ENCODE measurements around the gene SULF2.
A peak's percentile ranks its signal among the peaks of the same experiment; 100 is the strongest.

SULF2 gene

GRCh38 chr20:47667086-47667485 lies 118.2 kb downstream of the SULF2 start:
- Histone ChIP-seq H3K9me3 (ENCODE audit: control insufficient read depth, low read length) (no peaks in the 10 kb centered on the region), H3K4me3 (ENCODE audit: low read length) (no peak overlapping the region), H3K4me1 (ENCODE audit: control insufficient read depth, insufficient read depth, low read length) (no peaks in the 10 kb centered on the region), H3K36me3 (ENCODE audit: control insufficient read depth, insufficient read depth, low read length, severe bottlenecking) (peaks cover 17% of the 10 kb centered on the region), H3K27me3 (replicated peaks; ENCODE audit: control insufficient read depth, insufficient read depth, low read length) (no peaks in the 10 kb centered on the region), H3K9ac (ENCODE audit: low read length) (no peak overlapping the region)
- DNase-seq (ENCODE audit: low read depth): no peak

- H3K9me3 ChIP-seq (ENCODE audit: control insufficient read depth, low read length): no peaks in the 10 kb centered on the region
- H3K27me3 ChIP-seq (replicated peaks; ENCODE audit: control insufficient read depth, insufficient read depth, low read length): no peaks in the 10 kb centered on the region
- H3K9ac ChIP-seq (ENCODE audit: low read length): no peak overlapping the region
- no peaks in the 10 kb centered on the region for H3K4me1 ChIP-seq (ENCODE audit: control insufficient read depth, insufficient read depth, low read length)
- no peak for DNase-seq (ENCODE audit: low read depth)
- H3K36me3 ChIP-seq (ENCODE audit: control insufficient read depth, insufficient read depth, low read length, severe bottlenecking): peaks cover 23% of the 10 kb centered on the region
- no peak overlapping the region for H3K4me3 ChIP-seq (ENCODE audit: low read length)
Measured at GRCh38 chr20:47666304-47666703, 119.0 kb downstream of the SULF2 start.

DNA sequence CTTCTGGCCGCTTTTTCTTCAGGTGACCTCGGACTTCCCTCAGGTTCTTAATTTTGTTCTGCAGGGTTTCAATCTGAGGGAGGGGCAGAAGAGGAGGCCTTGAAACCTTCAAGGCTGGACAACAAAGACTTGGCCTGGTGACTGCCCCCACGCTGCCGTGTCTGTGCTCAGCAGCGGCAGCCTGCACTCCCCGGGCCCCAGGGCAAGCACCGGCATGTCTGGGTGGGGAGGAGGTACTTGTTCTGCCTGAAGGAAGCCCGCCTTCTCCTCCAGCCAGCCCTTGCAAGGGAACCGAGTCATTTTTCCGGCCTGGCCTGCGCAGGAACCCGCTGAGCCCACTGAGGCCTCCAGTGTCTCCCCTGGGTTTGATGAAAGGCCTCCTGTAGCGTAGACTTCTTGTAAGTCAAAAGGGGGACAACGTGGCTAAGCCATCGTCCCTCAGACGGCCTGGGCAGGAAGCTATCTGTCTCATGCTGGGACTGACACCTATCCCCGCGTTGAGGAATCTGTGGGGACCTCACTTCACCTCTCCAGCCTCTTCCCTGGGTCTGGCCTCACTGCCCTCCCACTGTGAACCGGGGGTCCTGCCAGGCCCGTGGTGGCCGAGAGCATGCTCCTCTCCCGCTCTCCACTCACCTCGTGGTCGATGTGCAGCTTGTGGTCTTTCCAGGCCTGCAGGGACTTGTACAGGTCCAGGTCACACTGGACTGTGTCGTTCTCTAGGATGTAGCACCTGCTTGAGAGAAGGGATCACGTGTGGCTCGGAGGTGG lies 119.9 kb downstream of the SULF2 start:
- Histone ChIP-seq H3K4me3 (ENCODE audit: low read length) (no peak overlapping the region), H3K36me3 (ENCODE audit: control insufficient read depth, insufficient read depth, low read length, severe bottlenecking) (peaks cover 23% of the 10 kb centered on the region), H3K27me3 (replicated peaks; ENCODE audit: control insufficient read depth, insufficient read depth, low read length) (no peaks in the 10 kb centered on the region), H3K9ac (ENCODE audit: low read length) (no peak overlapping the region), H3K4me1 (ENCODE audit: control insufficient read depth, insufficient read depth, low read length) (peaks cover under 1% of the 10 kb centered on the region), H3K9me3 (ENCODE audit: control insufficient read depth, low read length) (no peaks in the 10 kb centered on the region)
- no peak for DNase-seq (ENCODE audit: low read depth)

GRCh38 chr20:47664744-47665143 lies 120.5 kb downstream of the SULF2 start:
- H3K36me3 ChIP-seq (ENCODE audit: control insufficient read depth, insufficient read depth, low read length, severe bottlenecking): peaks cover 27% of the 10 kb centered on the region

DNA sequence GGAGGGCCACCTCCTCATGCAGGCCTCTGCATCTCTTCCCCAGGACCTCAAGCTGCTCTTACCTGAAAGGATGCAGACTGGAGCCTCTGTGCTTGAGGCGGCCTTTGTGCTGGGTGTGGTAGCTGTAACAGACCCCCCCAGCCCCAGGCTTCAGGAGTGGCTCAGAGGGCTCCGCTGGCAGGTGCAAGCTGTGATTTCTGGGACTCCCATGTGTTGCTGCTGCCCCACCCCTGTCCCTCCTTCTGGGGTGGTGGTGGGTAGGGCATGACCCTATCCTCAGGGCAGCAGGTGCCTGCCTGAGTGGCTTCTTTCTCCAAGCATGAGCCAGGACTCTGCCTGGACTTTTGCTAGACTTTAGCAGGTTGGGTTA lies 121.2 kb downstream of the SULF2 start:
- Histone ChIP-seq H3K4me3 (ENCODE audit: low read length) (no peak overlapping the region), H3K9me3 (ENCODE audit: control insufficient read depth, low read length) (no peaks in the 10 kb centered on the region), H3K9ac (ENCODE audit: low read length) (peak overlapping the region; percentile 58), H3K27me3 (replicated peaks; ENCODE audit: control insufficient read depth, insufficient read depth, low read length) (no peaks in the 10 kb centered on the region), H3K36me3 (ENCODE audit: control insufficient read depth, insufficient read depth, low read length, severe bottlenecking) (peaks cover 34% of the 10 kb centered on the region), H3K4me1 (ENCODE audit: control insufficient read depth, insufficient read depth, low read length) (peaks cover 6% of the 10 kb centered on the region)
- no peak for DNase-seq (ENCODE audit: low read depth)

More at GRCh38 chr20:47664744-47665143, 120.5 kb downstream of the SULF2 start:
- DNase-seq (ENCODE audit: low read depth): no peak
- no peaks in the 10 kb centered on the region for H3K9me3 ChIP-seq (ENCODE audit: control insufficient read depth, low read length)
- no peak overlapping the region for H3K4me3 ChIP-seq (ENCODE audit: low read length)
- H3K4me1 ChIP-seq (ENCODE audit: control insufficient read depth, insufficient read depth, low read length): peaks cover 6% of the 10 kb centered on the region
- H3K27me3 ChIP-seq (replicated peaks; ENCODE audit: control insufficient read depth, insufficient read depth, low read length): no peaks in the 10 kb centered on the region
- no peak overlapping the region for H3K9ac ChIP-seq (ENCODE audit: low read length)

DNA sequence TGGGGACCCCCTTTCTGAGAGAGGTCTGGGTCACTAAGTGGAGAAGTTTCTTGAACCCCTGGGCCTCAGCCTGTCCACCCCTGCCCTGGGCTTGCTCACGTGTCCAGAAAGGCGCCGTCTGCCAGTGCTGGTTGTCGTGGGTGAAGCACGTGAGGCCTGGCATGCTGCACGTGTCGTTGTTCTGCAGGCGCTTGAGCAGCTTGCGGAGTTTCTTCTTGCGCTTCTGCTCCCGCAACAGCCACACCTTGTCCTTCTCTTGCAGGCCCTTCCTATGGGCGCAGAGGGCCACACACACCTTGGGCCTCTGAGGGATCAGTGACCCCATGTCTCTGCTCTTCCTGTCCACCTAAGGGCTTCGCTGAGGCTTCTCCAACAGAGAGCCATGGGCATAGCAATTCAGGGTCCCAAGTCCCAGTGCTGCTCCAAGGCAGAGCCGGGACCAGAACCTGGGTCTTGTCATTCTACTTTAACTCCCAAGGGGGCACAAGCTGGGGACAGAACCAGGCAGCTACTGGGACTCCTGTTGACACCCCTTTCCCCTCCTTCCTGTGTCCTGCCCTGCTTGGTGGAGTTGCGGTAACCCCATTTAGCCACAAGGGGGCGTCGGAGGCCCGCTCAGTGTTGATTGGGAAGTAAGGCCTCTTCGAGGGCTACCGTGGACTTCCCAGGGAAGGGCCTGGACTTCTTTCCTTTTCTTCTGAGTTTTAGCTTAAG lies 121.8 kb downstream of the SULF2 start:
- Histone ChIP-seq H3K9ac (ENCODE audit: low read length) (peak overlapping the region; percentile 58), H3K27me3 (replicated peaks; ENCODE audit: control insufficient read depth, insufficient read depth, low read length) (no peaks in the 10 kb centered on the region), H3K36me3 (ENCODE audit: control insufficient read depth, insufficient read depth, low read length, severe bottlenecking) (peaks cover 38% of the 10 kb centered on the region), H3K9me3 (ENCODE audit: control insufficient read depth, low read length) (no peaks in the 10 kb centered on the region), H3K4me3 (ENCODE audit: low read length) (no peak overlapping the region), H3K4me1 (ENCODE audit: control insufficient read depth, insufficient read depth, low read length) (peaks cover 6% of the 10 kb centered on the region)
- peak; percentile 83 for DNase-seq (ENCODE audit: low read depth)

DNA sequence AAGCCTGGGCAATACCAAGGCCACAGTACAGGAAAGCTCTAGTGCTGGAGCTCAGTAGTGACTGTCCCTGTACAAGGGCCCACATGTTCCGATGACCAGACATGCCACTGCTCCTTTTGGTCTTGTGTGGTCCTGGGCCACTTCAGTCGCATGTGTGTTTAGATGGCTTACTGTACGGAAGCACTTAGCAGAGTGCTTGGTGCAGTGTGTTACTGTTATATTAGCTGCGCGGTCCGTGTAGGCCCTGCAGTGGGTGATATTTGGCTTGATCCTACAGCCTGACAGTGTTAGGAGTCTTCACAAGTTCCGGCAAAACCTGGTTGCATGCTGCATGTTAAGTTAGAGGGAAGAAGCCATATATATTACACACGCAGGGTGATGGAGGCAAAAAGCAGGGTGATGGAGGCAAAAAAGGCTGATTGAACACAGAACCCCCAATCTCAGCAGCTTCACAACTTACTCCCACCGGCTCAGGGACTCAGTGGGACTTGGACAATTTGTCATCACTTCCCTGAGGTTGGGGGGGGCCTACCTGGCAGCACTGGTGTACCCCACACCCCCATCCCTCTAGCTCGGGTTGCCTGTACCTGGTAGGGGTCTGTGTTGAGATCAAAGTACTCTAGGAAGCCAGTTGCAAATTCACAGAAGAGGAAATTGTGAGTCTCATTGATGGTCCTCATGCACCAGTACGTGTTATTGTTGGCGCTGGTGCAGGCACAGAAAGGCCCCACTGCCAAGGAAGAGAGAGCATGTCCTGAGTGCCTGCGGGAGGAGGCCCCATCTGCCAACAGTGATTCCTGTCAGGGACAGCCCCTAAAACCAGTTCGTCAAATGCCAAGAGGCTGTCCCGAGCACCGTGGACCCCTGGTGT lies 122.6 kb downstream of the SULF2 start:
- Histone ChIP-seq H3K36me3 (ENCODE audit: control insufficient read depth, insufficient read depth, low read length, severe bottlenecking) (peaks cover 41% of the 10 kb centered on the region), H3K4me3 (ENCODE audit: low read length) (no peak overlapping the region), H3K9ac (ENCODE audit: low read length) (no peak overlapping the region), H3K4me1 (ENCODE audit: control insufficient read depth, insufficient read depth, low read length) (peaks cover 6% of the 10 kb centered on the region), H3K9me3 (ENCODE audit: control insufficient read depth, low read length) (no peaks in the 10 kb centered on the region), H3K27me3 (replicated peaks; ENCODE audit: control insufficient read depth, insufficient read depth, low read length) (no peaks in the 10 kb centered on the region)
- no peak for DNase-seq (ENCODE audit: low read depth)

DNA sequence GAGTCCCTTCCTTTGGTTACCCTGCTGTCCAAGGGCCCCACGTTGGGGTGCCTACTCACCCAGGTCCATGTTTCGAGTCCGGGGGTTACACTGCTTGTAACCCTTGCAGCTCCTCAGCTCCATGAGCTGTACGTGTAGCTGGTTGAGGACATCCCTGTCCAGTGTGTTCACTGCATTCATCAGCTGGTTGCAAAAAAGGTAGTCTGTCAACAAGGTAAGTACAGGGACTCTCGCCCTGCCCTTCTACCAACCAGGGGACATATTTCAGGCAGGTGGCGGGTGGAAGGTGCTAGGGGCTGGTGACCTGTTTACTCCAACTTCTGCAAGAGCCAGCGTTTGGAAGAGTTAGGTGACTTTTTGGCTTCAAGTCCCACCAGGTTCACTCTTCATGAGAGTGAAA lies 123.6 kb downstream of the SULF2 start:
- Histone ChIP-seq H3K9ac (ENCODE audit: low read length) (no peak overlapping the region), H3K4me1 (ENCODE audit: control insufficient read depth, insufficient read depth, low read length) (peaks cover 6% of the 10 kb centered on the region), H3K36me3 (ENCODE audit: control insufficient read depth, insufficient read depth, low read length, severe bottlenecking) (peaks cover 41% of the 10 kb centered on the region), H3K27me3 (replicated peaks; ENCODE audit: control insufficient read depth, insufficient read depth, low read length) (no peaks in the 10 kb centered on the region), H3K4me3 (ENCODE audit: low read length) (no peak overlapping the region), H3K9me3 (ENCODE audit: control insufficient read depth, low read length) (no peaks in the 10 kb centered on the region)
- DNase-seq (ENCODE audit: low read depth): no peak

GRCh38 chr20:47660983-47661700 lies 124.1 kb downstream of the SULF2 start:
- H3K4me3 ChIP-seq (ENCODE audit: low read length): no peak overlapping the region
- peaks cover 45% of the 10 kb centered on the region for H3K36me3 ChIP-seq (ENCODE audit: control insufficient read depth, insufficient read depth, low read length, severe bottlenecking)
- no peaks in the 10 kb centered on the region for H3K27me3 ChIP-seq (replicated peaks; ENCODE audit: control insufficient read depth, insufficient read depth, low read length)
- peaks cover 6% of the 10 kb centered on the region for H3K4me1 ChIP-seq (ENCODE audit: control insufficient read depth, insufficient read depth, low read length)
- no peak for DNase-seq (ENCODE audit: low read depth)
- no peaks in the 10 kb centered on the region for H3K9me3 ChIP-seq (ENCODE audit: control insufficient read depth, low read length)
- no peak overlapping the region for H3K9ac ChIP-seq (ENCODE audit: low read length)

DNA sequence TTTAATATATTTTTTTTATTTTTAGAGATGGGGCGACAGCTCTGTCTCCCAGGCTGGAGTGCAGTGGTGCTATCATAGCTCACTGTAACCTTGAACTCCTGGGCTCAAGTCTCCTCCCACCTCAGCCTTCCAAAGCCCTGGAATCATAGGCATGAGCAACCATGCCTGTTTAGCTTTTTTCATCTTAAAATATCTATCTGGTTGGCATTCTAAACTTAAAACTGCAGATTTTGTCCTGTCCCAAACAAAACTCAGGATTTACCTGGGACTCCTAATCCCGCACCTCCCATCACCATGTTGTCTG lies 124.7 kb downstream of the SULF2 start:
- Histone ChIP-seq H3K9ac (ENCODE audit: low read length) (no peak overlapping the region), H3K27me3 (replicated peaks; ENCODE audit: control insufficient read depth, insufficient read depth, low read length) (no peaks in the 10 kb centered on the region), H3K4me1 (ENCODE audit: control insufficient read depth, insufficient read depth, low read length) (peaks cover 6% of the 10 kb centered on the region), H3K4me3 (ENCODE audit: low read length) (no peak overlapping the region), H3K36me3 (ENCODE audit: control insufficient read depth, insufficient read depth, low read length, severe bottlenecking) (peaks cover 44% of the 10 kb centered on the region), H3K9me3 (ENCODE audit: control insufficient read depth, low read length) (no peaks in the 10 kb centered on the region)
- DNase-seq (ENCODE audit: low read depth): no peak

Data from adipocyte (in vitro differentiated cells).